Caco-2 (cell line): Measurements from ENCODE around the gene MYBPHL. TPM values are rescaled to one million over a fixed set of nuclear protein-coding genes. Genes with fewer than 3 reads are reported as not detected.

Source experiments
- BruUV-seq: library from RNA; stranded (reverse); fragments of 400-500 nt; replicated peaks from 2 replicates; lab custom pipeline; 2021; lab: Mats Ljungman, UMichigan
- CTCF ChIA-PET: fragments of 300-600 bp; sonication (Branson Sonifier 250); formaldehyde crosslinking; loops from one replicate; lab custom pipeline; 2022; ENCODE audit warnings: antibody characterized with exemption; lab: Charles Lee
- POLR2A ChIA-PET: fragments of 300-600 bp; sonication (Branson Sonifier 250); formaldehyde crosslinking; loops from one replicate; lab custom pipeline; 2022; ENCODE audit warnings: antibody characterized with exemption; lab: Charles Lee
- DNase-seq, 2 experiments: peaks; one replicate each; pipeline versions ENCODE4 v3.0.0 to v3.0.0-alpha.2; 2020 to 2022
- H3K27me3 ChIP-seq: replicated peaks from 2 replicates; pipeline ENCODE4 v1.6.0; 2011; ENCODE audit warnings: low read length; ENCODE audit not compliant: control insufficient read depth, insufficient read depth
- H3K36me3 ChIP-seq: 2 replicates; pipeline ENCODE4 v1.5.1; 2011; ENCODE audit warnings: low read length; ENCODE audit not compliant: control insufficient read depth, insufficient read depth
- H3K4me1 ChIP-seq: fragments of 250-450 bp; sonication (Bioruptor Pico); 2 replicates; pipeline ENCODE4 v1.5.1; 2020; ENCODE audit warnings: mild to moderate bottlenecking
- H3K4me3 ChIP-seq: 2 replicates; pipeline ENCODE4 v1.5.1; 2011; ENCODE audit warnings: low read depth, mild to moderate bottlenecking, control low read depth, low read length
- H3K9me3 ChIP-seq: fragments of 250-450 bp; sonication (Bioruptor Pico); 2 replicates; pipeline ENCODE4 v1.5.1; 2020; ENCODE audit warnings: mild to moderate bottlenecking, moderate library complexity
- H3K27ac Mint-ChIP-seq: one replicate; pipeline ENCODE4 v1.8.0; 2022; ENCODE audit warnings: mixed read lengths; ENCODE audit not compliant: unreplicated experiment
- H3K27me3 Mint-ChIP-seq: one replicate; pipeline ENCODE4 v1.8.0; 2022; ENCODE audit warnings: mixed read lengths; ENCODE audit not compliant: insufficient read depth, unreplicated experiment
- H3K36me3 Mint-ChIP-seq: one replicate; pipeline ENCODE4 v1.8.0; 2022; ENCODE audit warnings: mild to moderate bottlenecking, mixed read lengths; ENCODE audit not compliant: insufficient read depth, unreplicated experiment
- H3K4me1 Mint-ChIP-seq: one replicate; pipeline ENCODE4 v1.8.0; 2022; ENCODE audit warnings: low read depth, mixed read lengths; ENCODE audit not compliant: unreplicated experiment
- H3K4me3 Mint-ChIP-seq: one replicate; pipeline ENCODE4 v1.8.0; 2022; ENCODE audit warnings: mild to moderate bottlenecking, moderate library complexity, mixed read lengths; ENCODE audit not compliant: unreplicated experiment
- H3K9me3 Mint-ChIP-seq: one replicate; pipeline ENCODE4 v1.8.0; 2022; ENCODE audit warnings: mixed read lengths; ENCODE audit not compliant: unreplicated experiment
- intact Hi-C: fragments of 100-400 bp; cut with micrococcal nuclease; formaldehyde crosslinking; loops from one replicate; pipeline ENCODE4 v1.10.0; 2022; ENCODE audit not compliant: unreplicated experiment
- total RNA-seq: library from RNA; stranded (reverse); gene quantifications from 2 replicates; pipeline ENCODE4 v1.2.3, GENCODE V29; 2022
- TF ChIP-seq, protein P1 (sequence below), 2 experiments: fragments of 200-600 bp in 1 of 2; IDR thresholded peaks; 1 replicate in 1 of 2; 2 replicates in 1 of 2; pipeline versions ENCODE4 v1.5.1 to v1.8.0; 2011 to 2022; ENCODE audit warnings: antibody characterized with exemption in 1 of 2, control low read depth in 1 of 2, inconsistent platforms in 1 of 2, low read depth in 1 of 2, low read length in 1 of 2, mild to moderate bottlenecking in 1 of 2, moderate library complexity in 1 of 2; ENCODE audit not compliant: insufficient read depth in 1 of 2, severe bottlenecking in 1 of 2, unreplicated experiment in 1 of 2

MYBPHL gene
- total RNA-seq, 1 experiment from 2014 or later, result not detected

DNA sequence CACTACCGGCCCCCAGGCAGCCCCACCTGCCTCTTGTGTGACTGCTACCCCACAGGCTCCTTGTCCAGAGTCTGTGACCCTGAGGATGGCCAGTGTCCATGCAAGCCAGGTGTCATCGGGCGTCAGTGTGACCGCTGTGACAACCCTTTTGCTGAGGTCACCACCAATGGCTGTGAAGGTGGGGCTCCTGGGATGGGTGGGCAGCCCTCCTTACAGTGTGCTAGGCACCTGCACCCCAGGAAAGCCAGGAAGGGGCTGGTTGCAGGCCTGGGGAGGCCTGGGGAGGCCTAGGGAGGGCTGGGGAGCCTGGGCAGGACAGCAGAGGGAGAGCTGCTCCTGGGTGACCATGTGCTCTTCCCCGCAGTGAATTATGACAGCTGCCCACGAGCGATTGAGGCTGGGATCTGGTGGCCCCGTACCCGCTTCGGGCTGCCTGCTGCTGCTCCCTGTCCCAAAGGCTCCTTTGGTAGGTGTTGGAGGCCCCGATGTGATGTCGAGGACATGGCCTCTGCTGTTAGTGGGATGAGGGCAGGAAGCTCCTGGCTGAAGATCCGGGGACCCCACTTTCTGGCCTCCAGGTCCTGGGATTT is 41.0 kb downstream of the MYBPHL start:
- no peak overlapping the region for H3K4me3 ChIP-seq
- BruUV-seq, result no TSS peak
- DNase-seq, result no peak
- no peaks in the 10 kb centered on the region for H3K36me3 ChIP-seq
- intact Hi-C loops, result loop anchor here (10.0 kb wide), 1 partner anchor 171 kb away; the partner anchor contains the start of gene TMEM167B
- Mint-ChIP-seq H3K4me3 (no peak overlapping the region), H3K4me1 (no peaks in the 10 kb centered on the region), H3K27ac (no peak overlapping the region), H3K27me3 (no peaks in the 10 kb centered on the region), H3K36me3 (no peaks in the 10 kb centered on the region), H3K9me3 (no peaks in the 10 kb centered on the region)
- CTCF ChIA-PET, result interaction anchor here (0.7 kb wide), 1 partner anchor 375 kb away, joined by 3 read pairs; no protein-coding TSS in a partner anchor
- POLR2A ChIA-PET, result no interaction called here
- TF ChIP-seq, protein P1, sequence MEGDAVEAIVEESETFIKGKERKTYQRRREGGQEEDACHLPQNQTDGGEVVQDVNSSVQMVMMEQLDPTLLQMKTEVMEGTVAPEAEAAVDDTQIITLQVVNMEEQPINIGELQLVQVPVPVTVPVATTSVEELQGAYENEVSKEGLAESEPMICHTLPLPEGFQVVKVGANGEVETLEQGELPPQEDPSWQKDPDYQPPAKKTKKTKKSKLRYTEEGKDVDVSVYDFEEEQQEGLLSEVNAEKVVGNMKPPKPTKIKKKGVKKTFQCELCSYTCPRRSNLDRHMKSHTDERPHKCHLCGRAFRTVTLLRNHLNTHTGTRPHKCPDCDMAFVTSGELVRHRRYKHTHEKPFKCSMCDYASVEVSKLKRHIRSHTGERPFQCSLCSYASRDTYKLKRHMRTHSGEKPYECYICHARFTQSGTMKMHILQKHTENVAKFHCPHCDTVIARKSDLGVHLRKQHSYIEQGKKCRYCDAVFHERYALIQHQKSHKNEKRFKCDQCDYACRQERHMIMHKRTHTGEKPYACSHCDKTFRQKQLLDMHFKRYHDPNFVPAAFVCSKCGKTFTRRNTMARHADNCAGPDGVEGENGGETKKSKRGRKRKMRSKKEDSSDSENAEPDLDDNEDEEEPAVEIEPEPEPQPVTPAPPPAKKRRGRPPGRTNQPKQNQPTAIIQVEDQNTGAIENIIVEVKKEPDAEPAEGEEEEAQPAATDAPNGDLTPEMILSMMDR (IDR thresholded peaks at IDR 0.05; ENCODE audit: insufficient read depth in 1 of 2, low read depth in 1 of 2, low read length in 1 of 2, severe bottlenecking in 1 of 2, unreplicated experiment in 1 of 2), result no peak
- no peaks in the 10 kb centered on the region for H3K4me1 ChIP-seq
- no peaks in the 10 kb centered on the region for H3K9me3 ChIP-seq
- H3K27me3 ChIP-seq, result no peaks in the 10 kb centered on the region

DNA sequence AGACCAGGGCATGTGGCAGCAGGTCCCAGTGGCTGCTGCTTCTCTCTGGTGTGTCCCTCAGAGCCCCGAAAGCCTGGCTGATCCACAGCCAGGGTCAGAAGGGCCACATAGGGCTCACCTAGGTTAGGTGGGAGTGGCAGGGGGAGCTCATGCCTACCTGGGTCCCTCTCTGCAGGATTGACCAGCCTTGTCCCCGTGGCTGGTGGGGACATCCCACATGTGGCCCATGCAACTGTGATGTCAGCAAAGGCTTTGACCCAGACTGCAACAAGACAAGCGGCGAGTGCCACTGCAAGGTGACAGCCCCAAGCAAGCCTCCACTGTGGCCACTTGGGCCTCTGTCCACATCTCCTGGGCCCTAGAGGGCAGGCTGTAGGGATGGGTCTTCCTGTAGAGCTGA is 41.8 kb downstream of the MYBPHL start:
- Histone ChIP-seq H3K9me3 (no peaks in the 10 kb centered on the region), H3K4me3 (no peak overlapping the region), H3K27me3 (no peaks in the 10 kb centered on the region), H3K36me3 (no peaks in the 10 kb centered on the region), H3K4me1 (no peaks in the 10 kb centered on the region)
- no peak for DNase-seq
- TF ChIP-seq, protein P1 (IDR thresholded peaks at IDR 0.05; ENCODE audit: insufficient read depth in 1 of 2, low read depth in 1 of 2, low read length in 1 of 2, severe bottlenecking in 1 of 2, unreplicated experiment in 1 of 2), result no peak
- H3K27me3 Mint-ChIP-seq, result no peaks in the 10 kb centered on the region
- no peak overlapping the region for H3K4me3 Mint-ChIP-seq
- intact Hi-C loops, result loop anchor here (10.0 kb wide), 1 partner anchor 170 kb away; the partner anchor contains the start of gene TMEM167B
- H3K36me3 Mint-ChIP-seq, result no peaks in the 10 kb centered on the region
- no peaks in the 10 kb centered on the region for H3K4me1 Mint-ChIP-seq
- BruUV-seq, result no TSS peak
- CTCF ChIA-PET, result no interaction called here
- no peak overlapping the region for H3K27ac Mint-ChIP-seq
- no peaks in the 10 kb centered on the region for H3K9me3 Mint-ChIP-seq
- POLR2A ChIA-PET, result no interaction called here

DNA sequence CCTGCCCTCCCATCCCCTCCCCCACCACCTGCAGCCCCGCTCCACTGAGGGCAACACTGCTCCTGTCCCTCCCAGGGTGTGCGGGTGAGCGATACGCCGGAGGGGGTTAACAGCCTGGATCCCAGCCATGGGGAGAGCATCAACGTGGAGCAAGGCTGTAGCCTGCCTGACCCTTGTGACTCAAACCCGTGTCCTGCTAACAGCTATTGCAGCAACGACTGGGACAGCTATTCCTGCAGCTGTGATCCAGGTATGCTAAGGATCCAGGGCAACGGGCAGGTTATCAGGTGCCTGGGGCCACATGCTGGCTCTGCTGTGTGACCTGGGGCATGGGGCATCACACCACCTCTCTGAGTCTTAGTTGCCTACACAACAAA is 42.4 kb downstream of the MYBPHL start:
- no TSS peak for BruUV-seq
- Histone ChIP-seq H3K4me3 (no peak overlapping the region), H3K4me1 (no peaks in the 10 kb centered on the region), H3K27me3 (no peaks in the 10 kb centered on the region), H3K36me3 (no peaks in the 10 kb centered on the region), H3K9me3 (no peaks in the 10 kb centered on the region)
- intact Hi-C loops, result loop anchor here (5.0 to 10.0 kb wide), 2 partner anchors 170 to 268 kb away; partner anchors contain the start of gene TMEM167B
- DNase-seq, result no peak
- H3K27ac Mint-ChIP-seq, result no peak overlapping the region
- no peaks in the 10 kb centered on the region for H3K4me1 Mint-ChIP-seq
- TF ChIP-seq, protein P1 (IDR thresholded peaks at IDR 0.05; ENCODE audit: insufficient read depth in 1 of 2, low read depth in 1 of 2, low read length in 1 of 2, severe bottlenecking in 1 of 2, unreplicated experiment in 1 of 2), result no peak
- no peak overlapping the region for H3K4me3 Mint-ChIP-seq
- H3K36me3 Mint-ChIP-seq, result no peaks in the 10 kb centered on the region
- H3K27me3 Mint-ChIP-seq, result no peaks in the 10 kb centered on the region
- ChIA-PET CTCF (interaction anchor here (0.7 to 0.8 kb wide), 2 partner anchors 15 to 133 kb away, joined by 3 to 15 read pairs; partner anchors contain the start of genes CELSR2 and SORT1), POLR2A (interaction anchor here (0.6 kb wide), 1 partner anchor 20 kb away, joined by 5 read pairs; no protein-coding TSS in a partner anchor)
- no peaks in the 10 kb centered on the region for H3K9me3 Mint-ChIP-seq
